HL-60 (cell line): ENCODE results near the gene TRAK2.
"Not testable (repeated sequence)": the region's sequence is repeated elsewhere in the genome, so short reads cannot be mapped to it uniquely, and the experiment has no call there.

ENCODE experiments used
- DNase-seq, 2 experiments: peaks; one replicate each; pipeline ENCODE4 v3.0.0-alpha.2; 2010 to 2020; ENCODE audit warnings: low read depth in 1 of 2, low spot score in 1 of 2
- H3K27ac ChIP-seq: fragments of 250-450 bp; sonication (Bioruptor Pico); replicated peaks from 2 replicates; pipeline ENCODE4 v1.5.1; 2020; ENCODE audit warnings: mild to moderate bottlenecking, moderate library complexity
- H3K27me3 ChIP-seq: fragments of 250-450 bp; sonication (Bioruptor Pico); 2 replicates; pipeline ENCODE4 v1.5.1; 2021; ENCODE audit warnings: mild to moderate bottlenecking, moderate library complexity; ENCODE audit not compliant: insufficient read depth, poor library complexity, severe bottlenecking
- H3K4me3 ChIP-seq: replicated peaks from 2 replicates; pipeline ENCODE4 v1.5.1; 2011; ENCODE audit warnings: mild to moderate bottlenecking, control low read depth, low read length; ENCODE audit not compliant: insufficient read depth
- CTCF ChIP-seq: IDR thresholded peaks from one replicate; pipeline ENCODE4 v1.5.1; 2011; ENCODE audit warnings: low read length, control low read depth, inconsistent platforms; ENCODE audit not compliant: insufficient read depth
- GABPA ChIP-seq: IDR thresholded peaks from 2 replicates; pipeline ENCODE4 v1.6.1; 2012; ENCODE audit warnings: low read depth
- POLR2AphosphoS5 ChIP-seq: IDR thresholded peaks from 2 replicates; pipeline ENCODE4 v1.6.1; 2012; ENCODE audit warnings: low read depth
- REST ChIP-seq: IDR thresholded peaks from 2 replicates; pipeline ENCODE4 v1.6.1; 2012; ENCODE audit warnings: low read depth; ENCODE audit not compliant: insufficient replicate concordance
- SPI1 ChIP-seq: IDR thresholded peaks from 2 replicates; pipeline ENCODE4 v1.6.1; 2012; ENCODE audit warnings: low read depth, mild to moderate bottlenecking, borderline replicate concordance

TRAK2 gene

GRCh38 chr2:201432621-201433393, 18.5 kb downstream of the TRAK2 start:
- TF ChIP-seq GABPA (no peak), CTCF (no peak), REST (no peak), SPI1 (no peak), POLR2AphosphoS5 (no peak)
- no peak for DNase-seq
- H3K4me3 ChIP-seq, result no peak overlapping the region
- no peak overlapping the region for H3K27ac ChIP-seq
- H3K27me3 ChIP-seq, result no peaks in the 10 kb centered on the region

GRCh38 chr2:201432038-201432620, 19.1 kb downstream of the TRAK2 start:
- H3K4me3 ChIP-seq, result no peak overlapping the region
- TF ChIP-seq REST, result no peak
- no peak for TF ChIP-seq SPI1
- no peak for TF ChIP-seq POLR2AphosphoS5
- no peak for TF ChIP-seq GABPA
- TF ChIP-seq CTCF, result no peak
- no peaks in the 10 kb centered on the region for H3K27me3 ChIP-seq
- H3K27ac ChIP-seq, result no peak overlapping the region
- DNase-seq, result no peak

GRCh38 chr2:201430839-201431238, 20.4 kb downstream of the TRAK2 start:
- DNase-seq, result no peak
- H3K27ac ChIP-seq, result no peak overlapping the region
- no peak overlapping the region for H3K4me3 ChIP-seq
- H3K27me3 ChIP-seq, result no peaks in the 10 kb centered on the region
- TF ChIP-seq POLR2AphosphoS5 (no peak), CTCF (no peak), REST (no peak), GABPA (no peak)

- not testable (repeated sequence) for H3K27ac ChIP-seq, H3K4me3 ChIP-seq, DNase-seq, H3K27me3 ChIP-seq
Measured at GRCh38 chr2:201430322-201430721, 20.9 kb downstream of the TRAK2 start.

GRCh38 chr2:201429835-201430234, 21.4 kb downstream of the TRAK2 start:
- not testable (repeated sequence) for DNase-seq, H3K27me3 ChIP-seq, H3K27ac ChIP-seq, H3K4me3 ChIP-seq

GRCh38 chr2:201428366-201428765, 22.9 kb downstream of the TRAK2 start:
- not testable (repeated sequence) for DNase-seq

More at GRCh38 chr2:201428366-201428765, 22.9 kb downstream of the TRAK2 start:
- not testable (repeated sequence) for H3K27me3 ChIP-seq, H3K27ac ChIP-seq, H3K4me3 ChIP-seq
